H1 (cell line): Measurements from ENCODE around the gene MYH10.

ENCODE experiments used
- BCL11A ChIP-seq, 2 experiments: IDR thresholded peaks; one replicate each; pipeline ENCODE4 v1.6.1; 2011; ENCODE audit warnings: low read depth in 2 of 2, low read length in 2 of 2, mild to moderate bottlenecking in 2 of 2
- CBX5 ChIP-seq: fragments of 300-800, 300-1000 bp; sonication (generic); IDR thresholded peaks from 2 replicates; pipeline ENCODE4 v1.7.1; 2016; ENCODE audit warnings: antibody characterized with exemption, low read length, low read depth
- GABPA ChIP-seq: IDR thresholded peaks from 2 replicates; pipeline ENCODE4 v1.6.1; 2011; ENCODE audit warnings: mild to moderate bottlenecking, low read length, moderate library complexity, borderline replicate concordance; ENCODE audit not compliant: insufficient read depth

DNA sequence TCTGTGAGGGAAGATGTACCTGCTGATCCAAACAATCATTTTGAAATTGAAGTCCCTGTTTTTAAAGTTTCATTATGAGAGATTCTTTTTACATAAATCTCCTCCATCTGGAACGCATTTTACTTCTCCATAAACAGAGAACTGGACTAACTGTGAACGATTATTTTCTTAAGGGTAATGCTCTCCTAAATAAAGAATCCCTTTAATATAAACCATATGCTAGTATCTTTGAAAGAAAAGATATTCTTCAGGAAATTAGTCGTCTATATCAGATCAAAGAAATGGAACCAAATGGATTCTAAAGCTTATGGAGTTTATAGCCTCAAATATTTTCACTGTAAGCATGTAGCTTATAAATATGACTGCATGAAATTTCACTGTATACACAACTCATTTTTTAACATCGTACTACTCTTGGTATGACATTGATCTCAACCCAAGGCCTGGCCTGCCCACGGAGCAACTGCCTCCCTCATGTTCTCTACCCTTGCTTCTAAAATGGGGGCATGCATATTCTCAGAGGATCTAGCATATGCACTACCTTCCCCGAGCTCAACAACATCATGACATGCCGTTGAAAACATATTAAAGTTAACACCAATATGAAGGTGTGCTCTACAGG lies 66.4 kb downstream of the MYH10 start:
- TF ChIP-seq BCL11A (IDR thresholded peaks at IDR 0.05; ENCODE audit: low read depth in 2 of 2, low read length in 2 of 2) (no peak), CBX5 (no peak), GABPA (no peak)
